ENCODE data around the gene SERPINB5.

DNA sequence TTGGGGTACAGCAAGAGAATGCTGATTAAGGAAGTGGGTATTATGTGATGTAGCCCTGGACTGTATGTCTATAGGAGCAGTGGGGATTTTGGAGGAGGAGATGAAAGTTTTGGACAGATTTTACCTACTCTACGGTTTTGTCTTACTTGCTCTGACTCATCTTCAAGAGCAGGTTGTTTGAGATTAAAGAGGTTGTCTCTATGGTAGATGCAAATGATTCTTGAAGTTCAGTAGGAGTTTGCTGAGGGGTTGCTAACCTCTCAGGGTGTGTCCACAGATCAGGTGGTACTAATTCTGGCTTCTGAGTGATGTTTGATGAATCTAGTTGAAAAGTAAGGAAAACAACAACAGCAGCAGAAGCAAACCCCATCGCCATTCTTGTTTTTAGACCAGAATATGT, 55.7 kb downstream of the SERPINB5 start:
- TF ChIP-seq, protein P1, sequence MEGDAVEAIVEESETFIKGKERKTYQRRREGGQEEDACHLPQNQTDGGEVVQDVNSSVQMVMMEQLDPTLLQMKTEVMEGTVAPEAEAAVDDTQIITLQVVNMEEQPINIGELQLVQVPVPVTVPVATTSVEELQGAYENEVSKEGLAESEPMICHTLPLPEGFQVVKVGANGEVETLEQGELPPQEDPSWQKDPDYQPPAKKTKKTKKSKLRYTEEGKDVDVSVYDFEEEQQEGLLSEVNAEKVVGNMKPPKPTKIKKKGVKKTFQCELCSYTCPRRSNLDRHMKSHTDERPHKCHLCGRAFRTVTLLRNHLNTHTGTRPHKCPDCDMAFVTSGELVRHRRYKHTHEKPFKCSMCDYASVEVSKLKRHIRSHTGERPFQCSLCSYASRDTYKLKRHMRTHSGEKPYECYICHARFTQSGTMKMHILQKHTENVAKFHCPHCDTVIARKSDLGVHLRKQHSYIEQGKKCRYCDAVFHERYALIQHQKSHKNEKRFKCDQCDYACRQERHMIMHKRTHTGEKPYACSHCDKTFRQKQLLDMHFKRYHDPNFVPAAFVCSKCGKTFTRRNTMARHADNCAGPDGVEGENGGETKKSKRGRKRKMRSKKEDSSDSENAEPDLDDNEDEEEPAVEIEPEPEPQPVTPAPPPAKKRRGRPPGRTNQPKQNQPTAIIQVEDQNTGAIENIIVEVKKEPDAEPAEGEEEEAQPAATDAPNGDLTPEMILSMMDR (IDR thresholded peaks at IDR 0.05) = no peak
- TF ChIP-seq TCF7L2 (IDR thresholded peaks at IDR 0.05; ENCODE audit: low read depth, low read length) = no peak
